ENCODE measurements around the gene CCR5AS.

GRCh38 chr3:46405301-46406019 is 1.4 kb downstream of the CCR5AS start:
- TF ChIP-seq YY1 (IDR thresholded peaks at IDR 0.05; ENCODE audit: insufficient read depth, insufficient read length), result no peak
- TF ChIP-seq ZNF274 (IDR thresholded peaks at IDR 0.05; ENCODE audit: low read depth, low read length), result no peak
- no peak for TF ChIP-seq SUZ12 (IDR thresholded peaks at IDR 0.05; ENCODE audit: extremely low read depth, insufficient read depth, insufficient read length)
